Mucosa of rectum (tissue), 2 donors: Measurements from ENCODE around the gene KPNA2.
"Not testable (repeated sequence)": the region's sequence is repeated elsewhere in the genome, so short reads cannot be mapped to it uniquely, and the experiment has no call there.

ENCODE experiments used
- H3K27ac ChIP-seq, 2 donors: one replicate each; pipeline ENCODE4 v1.7.0; 2013; ENCODE audit warnings: inconsistent platforms in 2 of 2, low read depth in 2 of 2, low read length in 2 of 2
- H3K27me3 ChIP-seq, 2 donors: one replicate each; pipeline ENCODE4 v1.7.0; 2013; ENCODE audit warnings: low read length in 2 of 2; ENCODE audit not compliant: control insufficient read depth in 2 of 2, insufficient read depth in 2 of 2
- H3K36me3 ChIP-seq, 2 donors: one replicate each; pipeline ENCODE4 v1.7.0; 2013; ENCODE audit warnings: low read length in 2 of 2; ENCODE audit not compliant: control insufficient read depth in 2 of 2, insufficient read depth in 2 of 2
- H3K4me1 ChIP-seq, 2 donors: one replicate each; pipeline ENCODE4 v1.7.0; 2013; ENCODE audit warnings: low read length in 2 of 2, mild to moderate bottlenecking in 1 of 2; ENCODE audit not compliant: control insufficient read depth in 2 of 2, insufficient read depth in 2 of 2
- H3K4me3 ChIP-seq, 2 donors: one replicate each; pipeline ENCODE4 v1.7.0; 2013; ENCODE audit warnings: low read length in 2 of 2
- H3K9ac ChIP-seq, 2 donors: one replicate each; pipeline ENCODE4 v1.7.0; 2013; ENCODE audit warnings: low read length in 2 of 2, low read depth in 1 of 2, mild to moderate bottlenecking in 1 of 2
- H3K9me3 ChIP-seq, 2 donors: one replicate each; pipeline ENCODE4 v1.7.0; 2013; ENCODE audit warnings: low read length in 2 of 2; ENCODE audit not compliant: control insufficient read depth in 2 of 2
- donor health status: healthy.
- donor health status: Normal muscosa, but diverticular disease.

Gene KPNA2

DNA sequence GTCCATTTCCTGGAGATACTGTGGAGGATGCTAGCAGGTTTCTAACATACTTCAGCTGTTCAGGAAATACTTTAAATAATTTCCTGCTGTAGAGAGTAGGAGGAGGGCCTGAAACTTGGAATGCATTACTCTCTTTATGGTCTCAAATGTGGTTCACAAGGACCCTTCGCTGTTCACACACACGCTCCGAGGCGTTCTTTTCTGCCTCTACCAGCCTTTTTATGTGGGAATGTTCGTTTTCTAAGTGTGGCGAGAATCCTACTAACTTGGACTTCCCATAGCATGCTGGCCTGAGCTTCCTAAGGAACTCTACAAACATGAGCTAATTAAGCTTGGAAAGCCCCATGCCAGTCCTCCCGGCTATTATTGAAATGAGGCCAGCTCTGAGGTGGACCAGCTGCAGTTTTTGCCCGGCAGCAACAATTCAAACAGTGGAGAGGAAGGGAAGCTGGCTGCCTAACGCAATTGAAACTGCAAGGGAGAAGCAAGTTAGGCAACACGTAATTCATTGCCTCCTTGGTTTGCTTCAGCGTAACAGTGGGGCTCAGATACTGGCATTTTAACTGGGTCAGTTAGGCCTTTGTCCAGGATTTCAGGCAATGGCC, 18.9 kb downstream of the KPNA2 start:
- H3K9ac ChIP-seq: no peak overlapping the region
- H3K4me3 ChIP-seq: no peak overlapping the region
- H3K36me3 ChIP-seq: no peaks in the 10 kb centered on the region
- no peak overlapping the region for H3K27ac ChIP-seq
- no peaks in the 10 kb centered on the region for H3K4me1 ChIP-seq
- no peaks in the 10 kb centered on the region for H3K9me3 ChIP-seq
- no peaks in the 10 kb centered on the region for H3K27me3 ChIP-seq

DNA sequence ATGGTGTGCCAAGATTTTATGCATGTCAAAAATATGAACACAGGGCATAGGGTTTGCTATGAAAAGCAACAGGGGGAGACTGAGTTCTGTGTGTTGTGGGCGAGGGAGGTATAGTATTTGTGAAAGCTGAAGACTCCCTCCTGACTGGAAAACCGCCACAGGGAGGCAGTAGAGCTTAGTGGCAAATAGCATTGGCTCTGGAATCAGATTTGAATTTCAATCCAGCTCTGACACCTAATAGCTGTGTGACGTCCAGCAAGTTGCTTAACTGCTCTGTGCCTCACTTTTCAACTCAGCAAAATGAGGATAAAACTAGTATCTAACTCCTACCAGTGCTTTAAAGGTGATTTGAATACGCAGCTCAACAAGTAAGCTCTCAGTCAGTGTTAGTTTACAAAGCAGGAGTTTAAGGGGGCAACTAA, 22.0 kb downstream of the KPNA2 start:
- no peak overlapping the region for H3K9ac ChIP-seq
- no peaks in the 10 kb centered on the region for H3K27me3 ChIP-seq

DNA sequence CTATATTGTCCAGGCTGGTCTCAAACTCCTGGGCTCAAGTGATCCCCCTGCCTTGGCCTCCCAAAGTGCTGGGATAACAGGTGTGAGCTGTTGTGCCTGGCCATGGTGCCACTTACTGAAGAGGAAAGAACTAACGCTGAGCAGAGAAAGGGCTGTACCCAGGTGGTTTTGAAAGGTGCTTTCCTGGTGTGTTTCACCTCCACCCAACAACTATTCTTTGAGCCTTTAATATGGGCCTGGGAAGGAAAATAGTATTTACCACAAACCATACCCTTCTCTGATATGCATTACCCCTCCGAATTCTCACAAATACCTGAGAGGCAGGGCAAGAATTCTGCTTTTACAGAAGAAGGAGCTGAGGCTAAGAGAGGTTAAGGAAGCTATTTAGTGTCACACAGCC, 24.8 kb downstream of the KPNA2 start:
- no peaks in the 10 kb centered on the region for H3K36me3 ChIP-seq
- H3K4me1 ChIP-seq: no peaks in the 10 kb centered on the region
- no peaks in the 10 kb centered on the region for H3K27me3 ChIP-seq
- H3K27ac ChIP-seq: no peak overlapping the region
- H3K9ac ChIP-seq: no peak overlapping the region
- no peak overlapping the region for H3K4me3 ChIP-seq
- H3K9me3 ChIP-seq: no peaks in the 10 kb centered on the region

More for the DNA sequence above, 22.0 kb downstream of the KPNA2 start:
- Histone ChIP-seq H3K4me3 (no peak overlapping the region), H3K36me3 (no peaks in the 10 kb centered on the region), H3K9me3 (no peaks in the 10 kb centered on the region), H3K27ac (no peak overlapping the region), H3K4me1 (no peaks in the 10 kb centered on the region)

DNA sequence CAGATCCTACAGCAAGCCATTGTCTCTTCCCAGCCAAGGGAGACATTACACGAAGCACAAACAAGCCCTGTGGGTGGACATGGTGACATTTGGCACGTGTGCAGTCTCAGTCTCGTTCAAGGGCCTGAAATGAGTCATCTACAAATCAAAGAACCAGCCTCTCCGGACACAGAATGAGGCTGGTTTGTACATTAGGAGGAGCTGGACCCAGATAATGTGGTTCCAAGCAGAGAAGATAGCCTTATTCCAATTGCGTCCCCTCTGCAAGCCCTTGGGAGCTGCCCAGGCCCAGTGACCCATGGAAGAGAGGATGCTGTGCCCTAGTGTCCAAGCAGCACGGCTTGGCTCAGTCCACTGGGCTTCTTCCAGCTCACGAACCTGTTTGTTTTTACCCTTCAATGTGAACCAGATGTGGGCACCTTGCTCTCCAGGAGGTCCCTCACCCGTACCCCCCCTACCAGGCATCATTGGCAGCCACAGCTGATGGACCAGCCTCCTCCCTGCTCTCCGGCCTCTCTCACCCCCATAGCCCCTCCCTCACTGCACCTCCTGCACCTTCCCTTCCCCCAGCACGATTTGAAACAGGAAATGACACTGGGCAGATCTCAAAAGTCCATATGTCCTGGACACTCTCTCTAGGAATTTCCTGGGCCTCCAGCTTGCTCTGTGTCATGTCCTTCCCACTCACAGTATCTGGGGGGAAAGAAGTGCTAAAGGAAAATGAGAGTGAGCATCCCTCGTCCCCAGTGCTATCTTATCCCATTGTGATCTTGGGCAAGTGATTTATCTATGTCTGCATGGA, 26.2 kb downstream of the KPNA2 start:
- Histone ChIP-seq H3K4me3 (no peak overlapping the region), H3K9ac (no peak overlapping the region), H3K27ac (no peak overlapping the region)

DNA sequence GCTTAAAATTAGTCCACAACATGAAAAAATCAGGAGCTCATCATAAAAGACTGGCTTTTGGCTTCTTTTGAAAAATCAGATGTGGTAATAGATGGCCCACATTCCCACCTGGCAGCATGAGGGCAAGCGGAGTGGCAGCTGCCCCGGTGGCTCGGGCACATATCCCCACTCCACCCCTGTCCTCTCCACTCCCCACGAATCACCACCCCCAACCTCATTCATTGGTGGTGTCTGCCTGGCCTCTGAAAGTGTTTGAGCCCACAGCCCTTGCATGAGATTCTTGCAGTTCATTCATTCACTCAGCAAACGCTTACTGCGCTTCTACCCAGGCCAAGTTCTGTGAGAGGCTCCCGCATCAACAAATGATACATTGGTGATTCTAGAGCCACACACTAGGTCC, 29.8 kb downstream of the KPNA2 start:
- not testable (repeated sequence) for H3K36me3 ChIP-seq, H3K27ac ChIP-seq, H3K9me3 ChIP-seq, H3K9ac ChIP-seq, H3K27me3 ChIP-seq, H3K4me3 ChIP-seq, H3K4me1 ChIP-seq

More for the DNA sequence above, 26.2 kb downstream of the KPNA2 start:
- no peaks in the 10 kb centered on the region for H3K9me3 ChIP-seq
- no peaks in the 10 kb centered on the region for H3K27me3 ChIP-seq
- no peaks in the 10 kb centered on the region for H3K4me1 ChIP-seq
- H3K36me3 ChIP-seq: no peaks in the 10 kb centered on the region

DNA sequence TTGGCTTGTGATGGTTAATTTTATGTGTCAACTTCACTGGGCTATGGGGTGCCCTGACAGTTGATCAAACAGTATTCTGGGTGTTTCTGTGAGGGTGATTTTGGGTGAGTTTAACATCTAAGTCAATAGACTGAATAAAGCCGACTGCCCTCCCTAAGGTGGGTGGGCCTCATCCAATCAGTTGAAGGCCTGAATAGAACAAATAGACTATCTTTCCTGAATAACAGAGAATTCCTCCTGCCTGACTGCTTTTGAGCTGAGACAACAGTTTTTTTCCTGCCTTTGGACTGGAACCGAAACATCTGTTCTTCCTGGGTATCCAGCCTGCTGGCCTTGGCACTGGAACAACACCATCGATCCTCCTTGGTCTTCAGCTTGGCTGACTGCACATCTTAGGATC, 33.0 kb downstream of the KPNA2 start:
- not testable (repeated sequence) for H3K4me1 ChIP-seq, H3K9ac ChIP-seq, H3K36me3 ChIP-seq, H3K27me3 ChIP-seq, H3K27ac ChIP-seq, H3K9me3 ChIP-seq, H3K4me3 ChIP-seq

DNA sequence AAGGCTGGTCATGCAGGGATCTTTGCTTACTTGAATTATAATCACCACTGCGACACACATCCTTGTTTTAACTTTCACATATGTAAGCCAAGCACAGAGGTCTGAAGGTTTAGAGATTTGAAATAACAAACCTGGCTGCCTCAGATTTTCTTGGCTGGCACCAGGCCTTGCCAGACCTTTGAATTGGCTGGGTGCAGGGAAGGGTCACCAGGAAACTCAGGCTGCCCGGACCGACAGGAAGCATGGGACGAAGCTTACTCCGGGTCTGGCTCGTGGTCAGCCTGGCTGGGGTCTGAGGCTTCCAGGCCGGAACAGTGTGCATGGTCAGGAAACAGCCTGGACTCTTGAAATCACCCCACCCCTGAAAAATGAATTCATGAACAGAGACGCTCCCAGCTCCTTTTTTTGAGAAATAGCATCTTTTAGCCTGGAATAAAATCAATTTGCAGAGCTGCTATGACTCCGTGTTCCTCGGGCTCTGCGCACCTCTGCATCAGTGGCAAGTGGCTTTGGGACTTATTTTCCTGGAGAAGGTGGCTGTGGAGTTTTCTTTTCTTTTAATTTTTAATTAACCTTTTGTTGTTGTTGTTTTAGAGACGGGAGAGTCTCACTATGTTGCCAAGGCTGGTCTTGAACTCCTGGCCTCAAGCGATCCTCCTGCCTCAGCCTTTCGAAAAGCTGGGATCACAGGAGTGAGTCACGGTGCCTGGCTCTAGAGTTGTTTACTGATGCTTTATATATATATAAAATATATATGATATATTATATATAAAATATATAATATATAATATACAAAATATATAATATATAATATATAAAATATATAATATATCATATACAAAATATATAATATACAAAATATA, 35.3 kb downstream of the KPNA2 start:
- not testable (repeated sequence) for H3K4me3 ChIP-seq, H3K36me3 ChIP-seq, H3K27me3 ChIP-seq, H3K27ac ChIP-seq, H3K9ac ChIP-seq, H3K9me3 ChIP-seq, H3K4me1 ChIP-seq

DNA sequence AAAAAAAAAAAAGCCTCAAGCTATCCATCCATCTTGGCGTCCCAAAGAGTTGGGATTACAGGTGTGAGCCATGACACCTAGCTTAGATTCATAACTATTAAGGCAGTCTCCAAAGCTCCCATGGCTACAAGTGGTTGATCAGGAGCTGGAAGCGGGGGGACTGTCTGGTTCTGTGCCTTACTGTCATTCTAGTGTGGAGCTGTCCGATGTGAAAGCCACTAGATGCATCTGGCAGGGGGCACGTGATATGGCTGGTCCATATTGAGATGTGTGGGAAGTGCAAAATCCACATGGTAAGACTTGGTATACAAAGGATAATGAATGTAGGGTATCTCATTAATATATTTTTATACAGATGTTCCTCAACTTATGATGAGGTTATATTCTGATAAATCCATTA, 38.7 kb downstream of the KPNA2 start:
- H3K4me3 ChIP-seq: no peak overlapping the region
- H3K4me1 ChIP-seq: no peaks in the 10 kb centered on the region
- no peaks in the 10 kb centered on the region for H3K9me3 ChIP-seq
- H3K36me3 ChIP-seq: no peaks in the 10 kb centered on the region
- no peak overlapping the region for H3K9ac ChIP-seq
- H3K27me3 ChIP-seq: no peaks in the 10 kb centered on the region
- no peak overlapping the region for H3K27ac ChIP-seq

DNA sequence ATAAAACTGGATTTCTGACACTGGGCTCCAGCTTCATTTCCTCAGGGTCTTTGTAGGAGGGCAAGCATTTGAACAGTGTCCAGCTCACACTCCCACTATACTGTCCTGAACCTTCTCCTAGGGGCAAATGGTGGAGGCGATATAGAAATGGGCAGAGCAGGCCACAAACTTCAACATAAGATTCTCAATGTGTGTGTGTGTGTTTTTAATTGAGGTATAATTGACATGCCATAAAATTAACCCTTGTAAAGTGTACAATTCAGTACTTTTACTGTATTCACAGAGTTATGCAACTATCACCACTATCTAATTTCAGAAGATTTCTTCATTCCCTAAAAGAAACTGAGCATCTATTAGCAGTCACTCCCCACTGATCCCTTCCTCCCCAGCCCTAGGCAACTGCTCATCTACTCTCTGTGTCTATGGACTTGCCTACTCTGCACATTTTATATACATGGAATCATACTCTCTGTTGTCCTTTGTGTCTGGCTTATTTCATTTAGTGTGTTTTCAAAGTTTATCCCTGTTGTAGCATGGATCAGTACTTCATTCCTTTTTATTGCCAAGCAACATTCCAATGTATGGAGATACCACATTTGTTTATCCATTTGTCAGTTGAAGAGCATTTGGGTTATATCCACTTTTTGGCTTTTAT, 40.5 kb downstream of the KPNA2 start:
- H3K4me3 ChIP-seq, H3K9me3 ChIP-seq, H3K27me3 ChIP-seq, H3K9ac ChIP-seq, H3K36me3 ChIP-seq, H3K27ac ChIP-seq, H3K4me1 ChIP-seq: not testable (repeated sequence)

DNA sequence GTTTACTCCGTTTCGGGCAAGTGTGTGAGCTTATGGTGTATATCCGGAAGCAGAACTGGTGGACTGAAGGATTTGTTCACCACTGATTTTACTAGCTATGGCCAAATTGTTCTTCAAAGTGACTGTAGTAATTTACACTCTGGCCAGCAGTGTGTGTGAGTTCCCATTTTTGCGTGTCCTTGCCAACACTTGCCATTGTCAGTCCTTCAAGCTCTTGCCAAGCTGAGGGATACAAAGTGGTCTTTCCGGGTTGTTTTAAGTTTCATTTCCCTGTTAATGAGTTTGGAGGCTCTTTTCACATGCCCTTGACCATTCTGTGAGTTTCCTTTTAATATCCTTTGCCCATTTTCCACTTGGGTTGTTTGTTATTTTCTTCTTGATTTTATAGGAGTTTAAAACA, 42.0 kb downstream of the KPNA2 start:
- H3K27me3 ChIP-seq, H3K9me3 ChIP-seq, H3K27ac ChIP-seq, H3K4me1 ChIP-seq, H3K4me3 ChIP-seq, H3K36me3 ChIP-seq, H3K9ac ChIP-seq: not testable (repeated sequence)
